Endothelial cell of umbilical vein (primary cell): Measurements from ENCODE around the gene CDHR5. TPM values are rescaled to one million over a fixed set of nuclear protein-coding genes. Genes with fewer than 3 reads are reported as not detected.
A peak's percentile ranks its signal among the peaks of the same experiment; 100 is the strongest.

ENCODE experiments used
- BruUV-seq: library from RNA; stranded (reverse); fragments of 400-500 nt; replicated peaks from 2 replicates; lab custom pipeline; 2021; lab: Mats Ljungman, UMichigan
- CTCF ChIA-PET: fragments of 300-600, 350-600 bp; sonication (Branson Sonifier 250); formaldehyde crosslinking; loops from one replicate; lab custom pipeline; 2021; ENCODE audit warnings: antibody characterized with exemption, inconsistent platforms; lab: Charles Lee
- POLR2A ChIA-PET: fragments of 300-600, 350-600 bp; sonication (Branson Sonifier 250); formaldehyde crosslinking; loops from one replicate; lab custom pipeline; 2021; ENCODE audit warnings: antibody characterized with exemption, inconsistent platforms; lab: Charles Lee
- DNase-seq: peaks from one replicate; pipeline ENCODE4 v3.0.0-alpha.2; 2011; ENCODE audit warnings: low read depth, low spot score
- FAIRE-seq: peaks from 2 replicates; lab custom pipeline; 2011; peaks lifted over from hg19 to GRCh38; lab: Jason Lieb, UNC
- H2AFZ ChIP-seq: 2 replicates; pipeline ENCODE4 v1.6.0; 2012; ENCODE audit warnings: low read depth, low read length, control low read depth, inconsistent platforms
- H3K27ac ChIP-seq: 2 replicates; pipeline ENCODE4 v1.5.1; 2011; ENCODE audit warnings: low read depth, mild to moderate bottlenecking, control low read depth, low read length, moderate library complexity; ENCODE audit not compliant: insufficient read depth
- H3K27me3 ChIP-seq, 2 experiments: 2 replicates each; pipeline versions ENCODE4 v1.6.0 to v1.6.1; 2011; ENCODE audit warnings: low read length in 2 of 2, mixed read lengths in 1 of 2; ENCODE audit not compliant: control insufficient read depth in 2 of 2, insufficient read depth in 2 of 2
- H3K36me3 ChIP-seq, 2 experiments: 2 replicates in 1 of 2; 3 replicates in 1 of 2; pipeline ENCODE4 v1.5.1; 2011; ENCODE audit warnings: low read length in 2 of 2, mild to moderate bottlenecking in 1 of 2, moderate library complexity in 1 of 2; ENCODE audit not compliant: control insufficient read depth in 2 of 2, insufficient read depth in 2 of 2; ENCODE audit errors: extremely low read depth in 1 of 2
- H3K4me1 ChIP-seq: 3 replicates; pipeline ENCODE4 v1.5.1; 2011; ENCODE audit warnings: mild to moderate bottlenecking, low read length; ENCODE audit not compliant: control insufficient read depth, insufficient read depth; ENCODE audit errors: extremely low read depth
- H3K4me2 ChIP-seq: 2 replicates; pipeline ENCODE4 v1.6.1; 2011; ENCODE audit warnings: low read length, control low read depth, mixed read lengths; ENCODE audit not compliant: insufficient read depth
- H3K4me3 ChIP-seq, 3 experiments: fragments of 200-600 bp in 1 of 3; sonication (generic), shearing (Covaris generic) in 1 of 3; replicated peaks in 1 of 3; 2 replicates each; pipeline ENCODE4 v1.5.1; 2011 to 2016; ENCODE audit warnings: control low read depth in 3 of 3, low read length in 3 of 3, mild to moderate bottlenecking in 2 of 3, inconsistent platforms in 1 of 3, low read depth in 1 of 3, moderate library complexity in 1 of 3; ENCODE audit not compliant: insufficient read depth in 1 of 3
- H3K79me2 ChIP-seq: 2 replicates; pipeline ENCODE4 v1.6.0; 2012; ENCODE audit warnings: low read length, inconsistent platforms; ENCODE audit not compliant: control insufficient read depth, insufficient read depth
- H3K9ac ChIP-seq: replicated peaks from 2 replicates; pipeline ENCODE3; 2011; ENCODE audit warnings: low read length, control low read depth; ENCODE audit not compliant: insufficient read depth; ENCODE audit errors: extremely low read depth
- H3K9me1 ChIP-seq: replicated peaks from 3 replicates; pipeline ENCODE4 v1.6.0; 2011; ENCODE audit warnings: mild to moderate bottlenecking, low read length; ENCODE audit not compliant: control insufficient read depth, insufficient read depth; ENCODE audit errors: extremely low read depth
- H3K9me3 ChIP-seq: replicated peaks from 2 replicates; pipeline ENCODE4 v1.5.1; 2012; ENCODE audit warnings: low read length, inconsistent platforms; ENCODE audit not compliant: control insufficient read depth, insufficient read depth
- H4K20me1 ChIP-seq: replicated peaks from 2 replicates; pipeline ENCODE3; 2011; ENCODE audit warnings: mild to moderate bottlenecking, low read length; ENCODE audit not compliant: control insufficient read depth, insufficient read depth; ENCODE audit errors: extremely low read depth
- CTCF ChIP-seq, 2 donors: IDR thresholded peaks; 1 replicate in 1 of 2; 2 replicates in 1 of 2; pipeline ENCODE4 v1.5.1; 2011; ENCODE audit warnings: low read length in 2 of 2, mild to moderate bottlenecking in 2 of 2, moderate library complexity in 2 of 2, control low read depth in 1 of 2, inconsistent platforms in 1 of 2, low read depth in 1 of 2; ENCODE audit not compliant: insufficient read depth in 1 of 2; ENCODE audit errors: extremely low read depth in 1 of 2
- MAX ChIP-seq: IDR thresholded peaks from 2 replicates; pipeline ENCODE4 v1.6.1; 2011; ENCODE audit not compliant: insufficient read depth, insufficient read length
- dilution Hi-C: fragments of 300-500 bp; cut with MboI; formaldehyde crosslinking; loops from one replicate; pipeline ENCODE4 v1.15.0; 2019; ENCODE audit warnings: low sequenced_read_pairs; ENCODE audit not compliant: extremely low pct_ligation_motif_present
- intact Hi-C: fragments of 100-400 bp; cut with micrococcal nuclease; formaldehyde crosslinking; loops from one replicate; pipeline ENCODE4 v1.10.0; 2022
- polyA plus RNA-seq, 4 experiments: library from polyadenylated mRNA; depleted of rRNA in 3 of 4; stranded (reverse) in 3 of 4; unstranded in 1 of 4; fragments of >200 nt; gene quantifications; 2 replicates each; pipeline versions ENCODE4 v1.2.1 to v1.2.3, GENCODE V29; 2011 to 2012; ENCODE audit warnings: missing spikeins in 1 of 4
- total RNA-seq: library from RNA; stranded (reverse); gene quantifications from 2 replicates; pipeline ENCODE4 v1.2.3, GENCODE V29; 2021

The CDHR5 gene
- total and polyA plus RNA-seq, 2 donors (not counting 3 experiments of a cell fraction or from before 2014, with no cell fraction given): not detected

- H3K79me2 ChIP-seq: no peaks in the 10 kb centered on the region
- no peaks in the 10 kb centered on the region for H3K9me1 ChIP-seq
- BruUV-seq: no TSS peak
- peaks cover 11 to 48% of the 10 kb centered on the region in 2 experiments for H3K36me3 ChIP-seq
- peaks cover 6% of the 10 kb centered on the region for H3K4me1 ChIP-seq
- H3K27me3 ChIP-seq: no peaks in the 10 kb centered on the region
- no peak overlapping the region for H3K4me2 ChIP-seq
- no peaks in the 10 kb centered on the region for H4K20me1 ChIP-seq
- no peak overlapping the region for H3K4me3 ChIP-seq
- intact Hi-C loops (loop anchor here (5.0 kb wide), 1 partner anchor 35 kb away; the partner anchor contains the start of gene PHRF1), dilution Hi-C loops (no loop called here)
- CTCF ChIA-PET: no interaction called here
- no peak overlapping the region for H3K27ac ChIP-seq
- no peak for FAIRE-seq
- POLR2A ChIA-PET: no interaction called here
- no peak overlapping the region for H2AFZ ChIP-seq
- H3K9ac ChIP-seq: no peak overlapping the region
- DNase-seq: no peak
- H3K9me3 ChIP-seq: no peaks in the 10 kb centered on the region
- TF ChIP-seq CTCF (IDR thresholded peaks at IDR 0.05; ENCODE audit: extremely low read depth in 1 of 2, insufficient read depth in 1 of 2, low read depth in 1 of 2, low read length in 2 of 2): peak; percentile 5 to 9
- TF ChIP-seq MAX: no peak
Measured at GRCh38 chr11:612201-612960, 12.4 kb downstream of the CDHR5 start.
